Mucosa of descending colon (tissue), 3 donors: Measurements from ENCODE around the gene DOCK2. TPM values are rescaled to one million over a fixed set of nuclear protein-coding genes. Genes with fewer than 3 reads are reported as not detected.

Experiments
- ATAC-seq: fragments of 200-7000 bp; cut with Tn5 transposase; one replicate; pipeline ENCODE4 v1.9.1; 2020; ENCODE audit warnings: mild to moderate bottlenecking, moderate library complexity
- DNase-seq, 3 donors: peaks; one replicate each; pipeline ENCODE4 v3.0.0-alpha.2; 2020
- H3K36me3 ChIP-seq: fragments of 200-600 bp; one replicate; pipeline ENCODE4 v1.8.0; 2021; ENCODE audit warnings: low read depth, mild to moderate bottlenecking
- H3K4me1 ChIP-seq: fragments of 200-600 bp; one replicate; pipeline ENCODE4 v1.8.0; 2021; ENCODE audit warnings: low read depth, mild to moderate bottlenecking
- H3K4me3 ChIP-seq: fragments of 200-600 bp; one replicate; pipeline ENCODE4 v1.8.0; 2021; ENCODE audit warnings: mild to moderate bottlenecking
- H3K9me3 ChIP-seq: fragments of 200-600 bp; one replicate; pipeline ENCODE4 v1.8.0; 2021; ENCODE audit warnings: mild to moderate bottlenecking
- intact Hi-C, 2 donors: fragments of 100-400 bp; cut with DNase I in 1 of 2; cut with micrococcal nuclease in 1 of 2; formaldehyde crosslinking; loops; one replicate each; pipeline versions ENCODE4 v1.11.0 to v1.11.1; 2022; cut with DNase I, micrococcal nuclease
- total RNA-seq, 3 donors: library from RNA; stranded (reverse); fragmentation: NEBNext Ultra II Directional in 2 of 3; extraction: Animal tissue kit (Norgen Biotek cat#: 25700) in 2 of 3; gene quantifications; one replicate each; pipeline versions ENCODE4 v1.2.1 to v1.2.4, GENCODE V29; 2021 to 2023
- TF ChIP-seq, protein P1 (sequence below): fragments of 200-600 bp; IDR thresholded peaks from one replicate; pipeline ENCODE4 v1.8.0; 2022; ENCODE audit warnings: antibody characterized with exemption, mild to moderate bottlenecking
- donor health status: DM: no; HTN: no; CAD: no; lungs with moderate emphysema.
- donor health status: DM: no; HTN: no; CAD: no.
- donor health status: DM: no; HTN: yes; CAD: no.

The DOCK2 gene
- total RNA-seq, 3 donors from 2014 or later, result 7.2 to 20.1 (median 18.1) TPM

DNA sequence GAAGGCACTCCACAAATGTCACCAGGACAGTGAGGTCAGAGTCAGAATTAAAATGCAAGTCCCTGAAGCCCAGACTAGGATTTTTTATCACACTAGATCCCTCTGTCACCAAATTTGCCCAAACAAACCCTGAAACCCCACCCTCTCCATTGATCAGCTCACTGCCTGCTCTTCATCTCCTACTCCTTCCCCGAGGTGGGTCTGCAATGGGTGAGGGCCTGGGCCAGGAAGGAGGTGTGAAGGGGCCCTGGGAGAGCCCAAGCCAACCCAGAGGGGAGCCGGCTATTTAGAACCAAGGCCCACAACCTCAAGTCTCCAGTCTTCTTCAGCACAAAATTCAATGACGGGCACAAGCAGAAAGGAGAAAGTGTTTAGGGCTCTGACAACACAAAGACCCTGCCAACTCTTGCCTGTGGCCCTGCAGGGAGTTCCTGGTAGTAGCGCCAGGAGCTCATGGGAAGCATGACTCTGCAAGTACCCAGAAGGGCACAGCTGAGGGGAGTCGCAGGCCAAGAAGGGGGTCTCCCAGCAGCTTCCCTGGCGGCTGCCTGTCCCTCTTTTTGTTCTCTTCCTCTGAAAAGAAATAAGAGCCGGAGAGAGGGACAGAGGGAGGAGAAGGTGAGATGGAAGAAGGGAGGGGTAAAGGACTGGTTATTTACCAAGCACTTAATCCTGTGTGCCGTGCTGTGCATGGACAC is 474.2 kb downstream of the DOCK2 start:
- no peak overlapping the region for H3K4me3 ChIP-seq
- TF ChIP-seq, protein P1, sequence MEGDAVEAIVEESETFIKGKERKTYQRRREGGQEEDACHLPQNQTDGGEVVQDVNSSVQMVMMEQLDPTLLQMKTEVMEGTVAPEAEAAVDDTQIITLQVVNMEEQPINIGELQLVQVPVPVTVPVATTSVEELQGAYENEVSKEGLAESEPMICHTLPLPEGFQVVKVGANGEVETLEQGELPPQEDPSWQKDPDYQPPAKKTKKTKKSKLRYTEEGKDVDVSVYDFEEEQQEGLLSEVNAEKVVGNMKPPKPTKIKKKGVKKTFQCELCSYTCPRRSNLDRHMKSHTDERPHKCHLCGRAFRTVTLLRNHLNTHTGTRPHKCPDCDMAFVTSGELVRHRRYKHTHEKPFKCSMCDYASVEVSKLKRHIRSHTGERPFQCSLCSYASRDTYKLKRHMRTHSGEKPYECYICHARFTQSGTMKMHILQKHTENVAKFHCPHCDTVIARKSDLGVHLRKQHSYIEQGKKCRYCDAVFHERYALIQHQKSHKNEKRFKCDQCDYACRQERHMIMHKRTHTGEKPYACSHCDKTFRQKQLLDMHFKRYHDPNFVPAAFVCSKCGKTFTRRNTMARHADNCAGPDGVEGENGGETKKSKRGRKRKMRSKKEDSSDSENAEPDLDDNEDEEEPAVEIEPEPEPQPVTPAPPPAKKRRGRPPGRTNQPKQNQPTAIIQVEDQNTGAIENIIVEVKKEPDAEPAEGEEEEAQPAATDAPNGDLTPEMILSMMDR, result no peak
- no peak for ATAC-seq
- no peaks in the 10 kb centered on the region for H3K4me1 ChIP-seq
- DNase-seq, result no peak
- H3K9me3 ChIP-seq, result no peaks in the 10 kb centered on the region
- no peaks in the 10 kb centered on the region for H3K36me3 ChIP-seq
- intact Hi-C loops, result no loop called here

DNA sequence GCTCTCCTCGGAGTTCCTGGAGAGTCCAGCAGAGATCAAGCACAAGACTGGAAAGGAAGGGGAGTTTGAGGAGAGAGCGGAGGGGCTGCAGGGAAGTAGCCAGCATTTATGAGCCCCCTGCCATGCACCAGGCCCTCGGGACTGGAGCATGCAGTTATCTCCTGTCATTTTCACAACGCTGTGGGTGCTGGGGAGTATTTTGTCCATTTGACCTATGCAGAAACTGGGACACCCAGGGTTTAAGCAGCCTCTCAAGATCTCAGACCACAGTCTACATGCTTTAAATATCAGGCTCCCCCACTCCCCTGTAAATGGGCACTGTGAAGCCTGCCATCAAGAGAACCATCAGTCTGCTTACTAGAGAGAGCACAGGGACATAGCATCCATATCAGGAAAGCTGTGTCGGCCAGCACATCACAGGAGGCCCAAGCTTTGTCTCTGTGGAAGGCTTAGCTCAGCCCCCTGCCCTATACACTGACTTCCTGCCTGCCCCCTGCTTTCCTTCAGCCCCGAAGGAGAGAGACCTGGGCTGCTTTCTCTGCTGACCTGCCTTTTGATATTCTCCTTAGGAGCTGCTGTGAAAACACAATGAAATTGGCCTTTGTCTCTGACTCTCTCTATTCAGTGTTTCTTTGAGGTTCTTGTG is 475.9 kb downstream of the DOCK2 start:
- H3K4me3 ChIP-seq, result no peak overlapping the region
- TF ChIP-seq, protein P1, result no peak
- no peak for DNase-seq
- intact Hi-C loops, result no loop called here
- no peaks in the 10 kb centered on the region for H3K36me3 ChIP-seq
- no peak for ATAC-seq
- no peaks in the 10 kb centered on the region for H3K4me1 ChIP-seq
- H3K9me3 ChIP-seq, result no peaks in the 10 kb centered on the region

DNA sequence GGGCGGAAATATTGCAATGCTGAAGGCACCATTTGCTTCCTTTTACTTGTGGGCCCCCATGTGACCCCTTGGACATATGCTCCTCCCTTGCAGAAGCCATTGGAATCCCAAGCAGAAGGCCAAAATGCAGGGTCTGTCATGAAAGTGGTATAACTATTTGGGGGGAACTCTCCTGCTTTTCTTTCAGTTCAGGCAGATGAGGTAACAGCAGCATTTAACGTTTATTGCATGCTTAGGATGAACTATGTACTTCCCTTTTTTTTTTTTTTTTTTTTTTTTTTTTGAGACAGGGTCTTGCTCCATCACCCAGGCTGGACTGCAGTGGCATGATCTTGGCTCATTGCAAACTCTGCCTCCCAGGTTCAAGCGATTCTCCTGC is 476.4 kb downstream of the DOCK2 start:
- TF ChIP-seq, protein P1, result no peak
- no peak overlapping the region for H3K4me3 ChIP-seq
- intact Hi-C loops, result no loop called here
- DNase-seq (no peak), ATAC-seq (no peak)
- no peaks in the 10 kb centered on the region for H3K9me3 ChIP-seq
- H3K36me3 ChIP-seq, result no peaks in the 10 kb centered on the region
- no peaks in the 10 kb centered on the region for H3K4me1 ChIP-seq

DNA sequence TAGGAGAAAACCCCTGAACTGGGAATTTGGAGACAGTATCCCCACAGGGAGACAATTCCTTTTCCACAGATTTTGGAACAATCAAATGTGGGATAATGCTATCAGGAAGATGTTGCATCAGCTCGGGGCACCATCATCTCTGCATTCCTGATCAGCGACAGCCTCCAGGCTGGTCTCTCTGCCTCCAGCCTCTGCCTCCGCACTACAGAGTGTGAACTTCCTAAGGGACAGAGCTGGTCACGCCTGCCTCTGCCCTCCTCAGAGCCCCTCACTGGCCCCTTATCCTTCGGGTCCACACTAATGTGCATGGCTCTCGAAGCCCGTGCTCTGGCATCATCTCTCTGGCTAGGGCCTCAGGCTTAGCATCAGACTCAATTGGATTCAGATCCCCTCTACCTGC is 477.2 kb downstream of the DOCK2 start:
- H3K4me1 ChIP-seq, result no peaks in the 10 kb centered on the region
- TF ChIP-seq, protein P1, result no peak
- H3K4me3 ChIP-seq, result no peak overlapping the region
- H3K9me3 ChIP-seq, result no peaks in the 10 kb centered on the region
- DNase-seq (no peak), ATAC-seq (no peak)
- no peaks in the 10 kb centered on the region for H3K36me3 ChIP-seq
- intact Hi-C loops, result no loop called here

DNA sequence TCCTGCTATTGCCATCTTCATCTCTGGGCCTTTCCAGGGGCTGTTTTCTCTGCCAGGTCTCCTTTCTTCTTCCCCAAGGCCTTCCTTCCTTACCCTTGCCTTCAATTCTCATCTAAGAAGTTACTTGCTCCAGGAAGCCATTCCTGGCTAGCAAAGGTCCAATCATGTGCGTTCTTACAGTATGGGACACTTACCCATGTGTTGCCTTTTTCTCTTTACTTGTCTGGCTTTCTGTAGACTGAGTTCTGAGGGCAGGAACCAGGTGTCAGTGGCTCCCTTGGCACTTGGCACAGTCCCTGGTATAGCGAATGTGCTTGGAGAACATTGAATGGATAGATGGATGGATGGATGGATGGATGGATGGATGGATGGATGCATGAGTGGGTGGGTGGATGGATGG is 478.9 kb downstream of the DOCK2 start:
- Histone ChIP-seq H3K9me3 (no peaks in the 10 kb centered on the region), H3K4me3 (no peak overlapping the region), H3K4me1 (no peaks in the 10 kb centered on the region), H3K36me3 (no peaks in the 10 kb centered on the region)
- TF ChIP-seq, protein P1, result no peak
- DNase-seq, result no peak
- intact Hi-C loops, result no loop called here
- ATAC-seq, result no peak
